Stimulated activated CD4-positive, alpha-beta T cell treated with anti-CD3 and anti-CD28 coated beads, Interleukin-12 subunit alpha, Interleukin-12 subunit beta, amount 100 ng/mL, for 4 hours (primary cell): ENCODE results near the gene CHCHD5.
A peak's percentile ranks its signal among the peaks of the same experiment; 100 is the strongest.

Experiments
- DNase-seq: peaks from one replicate; pipeline ENCODE4 v3.0.0-alpha.2; 2020

The CHCHD5 gene

GRCh38 chr2:112626604-112627059 is 42.2 kb downstream of the CHCHD5 start:
- peak; percentile 57 for DNase-seq

GRCh38 chr2:112627060-112628040 is 42.9 kb downstream of the CHCHD5 start:
- DNase-seq: no peak

- DNase-seq: no peak
Observed at GRCh38 chr2:112629224-112629623, 44.8 kb downstream of the CHCHD5 start.

- no peak for DNase-seq
Observed at GRCh38 chr2:112629823-112630222, 45.4 kb downstream of the CHCHD5 start.

GRCh38 chr2:112630268-112630667 is 45.9 kb downstream of the CHCHD5 start:
- no peak for DNase-seq

GRCh38 chr2:112633708-112634107 is 49.3 kb downstream of the CHCHD5 start:
- DNase-seq: no peak

- no peak for DNase-seq
Observed at GRCh38 chr2:112634153-112634873, 49.9 kb downstream of the CHCHD5 start.

- no peak for DNase-seq
Observed at GRCh38 chr2:112634874-112635157, 50.4 kb downstream of the CHCHD5 start.

GRCh38 chr2:112636605-112637288 is 52.3 kb downstream of the CHCHD5 start:
- DNase-seq: no peak

GRCh38 chr2:112637289-112637660 is 52.9 kb downstream of the CHCHD5 start:
- no peak for DNase-seq
